Left ventricle myocardium inferior (tissue), 1 donor: ENCODE data around the gene MAPK9. TPM values are rescaled to one million over a fixed set of nuclear protein-coding genes. Genes with fewer than 3 reads are reported as not detected.

Source experiments
- DNase-seq: peaks from one replicate; pipeline ENCODE4 v3.0.0-alpha.2; 2020
- H3K27ac ChIP-seq: fragments of 200-600 bp; replicated peaks from 2 replicates; pipeline ENCODE4 v1.8.0; 2021
- H3K27me3 ChIP-seq: fragments of 200-600 bp; 2 replicates; pipeline ENCODE4 v1.8.0; 2021; ENCODE audit warnings: low read depth
- H3K36me3 ChIP-seq: fragments of 200-600 bp; 2 replicates; pipeline ENCODE4 v1.8.0; 2021
- H3K4me1 ChIP-seq: fragments of 200-600 bp; 2 replicates; pipeline ENCODE4 v1.8.0; 2021
- H3K4me3 ChIP-seq: fragments of 200-600 bp; 2 replicates; pipeline ENCODE4 v1.8.0; 2021; ENCODE audit warnings: mild to moderate bottlenecking, moderate library complexity
- H3K9me3 ChIP-seq: fragments of 200-600 bp; replicated peaks from 2 replicates; pipeline ENCODE4 v1.8.0; 2021
- intact Hi-C: fragments of 100-400 bp; cut with micrococcal nuclease; formaldehyde crosslinking; loops from one replicate; pipeline ENCODE4 v1.11.0; 2022
- total RNA-seq: library from RNA; stranded (reverse); fragmentation: NEBNext Ultra II Directional; extraction: Animal tissue kit (Norgen Biotek cat#: 25700); gene quantifications from one replicate; pipeline ENCODE4 v1.2.1, GENCODE V29; 2021
- TF ChIP-seq, protein P1 (sequence below): fragments of 200-600 bp; IDR thresholded peaks from 2 replicates; pipeline ENCODE4 v1.8.0; 2021; ENCODE audit warnings: antibody characterized with exemption, mild to moderate bottlenecking, borderline replicate concordance
- donor health status: DM: no; HTN: yes; CAD: no; lungs with severe emphysema.

The MAPK9 gene
- total RNA-seq, 1 donor from 2014 or later, result 40.9 TPM

DNA sequence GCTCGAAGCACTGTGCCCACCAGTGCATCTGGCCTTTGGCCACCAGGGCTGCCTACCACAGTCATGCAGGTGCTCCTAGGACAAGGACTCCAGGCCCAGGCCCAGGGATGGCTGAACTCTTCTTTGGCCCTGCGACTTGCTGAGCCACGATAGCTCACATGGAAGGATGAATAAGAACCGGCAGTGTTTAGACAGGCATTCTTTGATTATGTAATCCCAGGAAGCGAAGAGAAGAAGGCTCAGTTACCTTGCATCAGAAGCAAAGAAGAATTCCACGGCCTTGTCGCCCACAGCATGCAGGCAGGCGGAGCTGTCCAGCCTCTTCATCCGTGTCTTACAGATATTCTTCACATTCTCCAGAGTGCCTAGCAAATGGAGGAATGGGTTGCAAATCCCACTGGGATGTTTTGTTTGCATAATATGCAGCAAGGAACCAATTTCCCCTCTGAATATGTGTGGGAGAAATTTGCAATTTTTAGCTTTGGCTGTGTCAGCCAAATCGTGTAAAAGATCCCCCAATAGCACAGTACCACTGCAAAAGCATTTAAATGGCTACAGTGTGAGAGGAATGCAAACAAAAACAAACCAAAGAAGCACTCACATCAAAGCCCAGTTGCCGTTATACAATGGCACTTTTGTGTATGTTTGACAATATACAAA is 32.2 kb upstream of the MAPK9 start:
- no peaks in the 10 kb centered on the region for H3K9me3 ChIP-seq
- H3K4me3 ChIP-seq, result no peak overlapping the region
- peaks cover 11% of the 10 kb centered on the region for H3K36me3 ChIP-seq
- intact Hi-C loops, result no loop called here
- H3K27ac ChIP-seq, result no peak overlapping the region
- TF ChIP-seq, protein P1, sequence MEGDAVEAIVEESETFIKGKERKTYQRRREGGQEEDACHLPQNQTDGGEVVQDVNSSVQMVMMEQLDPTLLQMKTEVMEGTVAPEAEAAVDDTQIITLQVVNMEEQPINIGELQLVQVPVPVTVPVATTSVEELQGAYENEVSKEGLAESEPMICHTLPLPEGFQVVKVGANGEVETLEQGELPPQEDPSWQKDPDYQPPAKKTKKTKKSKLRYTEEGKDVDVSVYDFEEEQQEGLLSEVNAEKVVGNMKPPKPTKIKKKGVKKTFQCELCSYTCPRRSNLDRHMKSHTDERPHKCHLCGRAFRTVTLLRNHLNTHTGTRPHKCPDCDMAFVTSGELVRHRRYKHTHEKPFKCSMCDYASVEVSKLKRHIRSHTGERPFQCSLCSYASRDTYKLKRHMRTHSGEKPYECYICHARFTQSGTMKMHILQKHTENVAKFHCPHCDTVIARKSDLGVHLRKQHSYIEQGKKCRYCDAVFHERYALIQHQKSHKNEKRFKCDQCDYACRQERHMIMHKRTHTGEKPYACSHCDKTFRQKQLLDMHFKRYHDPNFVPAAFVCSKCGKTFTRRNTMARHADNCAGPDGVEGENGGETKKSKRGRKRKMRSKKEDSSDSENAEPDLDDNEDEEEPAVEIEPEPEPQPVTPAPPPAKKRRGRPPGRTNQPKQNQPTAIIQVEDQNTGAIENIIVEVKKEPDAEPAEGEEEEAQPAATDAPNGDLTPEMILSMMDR, result no peak
- H3K4me1 ChIP-seq, result no peaks in the 10 kb centered on the region
- peaks cover 5% of the 10 kb centered on the region for H3K27me3 ChIP-seq
- no peak for DNase-seq

DNA sequence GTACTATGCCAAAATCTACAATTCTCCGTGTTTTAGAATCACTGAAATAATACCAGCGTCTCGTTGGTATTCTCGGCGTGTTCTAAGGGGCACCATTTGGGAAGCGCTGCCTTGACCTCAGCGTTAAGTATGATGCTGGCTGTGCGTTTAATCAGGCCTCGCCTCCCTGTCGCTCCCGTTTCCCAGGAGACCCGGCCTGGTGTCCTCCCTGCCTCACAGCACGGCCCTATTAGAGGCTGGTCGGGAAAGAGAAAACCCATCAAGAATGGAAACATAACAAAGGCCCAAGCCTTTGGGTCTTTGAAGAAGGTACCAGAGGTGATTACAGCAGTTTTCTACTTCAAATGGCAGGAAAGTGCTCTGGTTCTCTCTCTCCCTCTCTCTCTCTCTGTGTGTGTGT is 31.3 kb upstream of the MAPK9 start:
- Histone ChIP-seq H3K27ac (no peak overlapping the region), H3K27me3 (peaks cover 11% of the 10 kb centered on the region), H3K4me3 (no peak overlapping the region), H3K36me3 (peaks cover 15% of the 10 kb centered on the region), H3K9me3 (no peaks in the 10 kb centered on the region), H3K4me1 (no peaks in the 10 kb centered on the region)
- TF ChIP-seq, protein P1, result no peak
- no peak for DNase-seq
- intact Hi-C loops, result no loop called here

DNA sequence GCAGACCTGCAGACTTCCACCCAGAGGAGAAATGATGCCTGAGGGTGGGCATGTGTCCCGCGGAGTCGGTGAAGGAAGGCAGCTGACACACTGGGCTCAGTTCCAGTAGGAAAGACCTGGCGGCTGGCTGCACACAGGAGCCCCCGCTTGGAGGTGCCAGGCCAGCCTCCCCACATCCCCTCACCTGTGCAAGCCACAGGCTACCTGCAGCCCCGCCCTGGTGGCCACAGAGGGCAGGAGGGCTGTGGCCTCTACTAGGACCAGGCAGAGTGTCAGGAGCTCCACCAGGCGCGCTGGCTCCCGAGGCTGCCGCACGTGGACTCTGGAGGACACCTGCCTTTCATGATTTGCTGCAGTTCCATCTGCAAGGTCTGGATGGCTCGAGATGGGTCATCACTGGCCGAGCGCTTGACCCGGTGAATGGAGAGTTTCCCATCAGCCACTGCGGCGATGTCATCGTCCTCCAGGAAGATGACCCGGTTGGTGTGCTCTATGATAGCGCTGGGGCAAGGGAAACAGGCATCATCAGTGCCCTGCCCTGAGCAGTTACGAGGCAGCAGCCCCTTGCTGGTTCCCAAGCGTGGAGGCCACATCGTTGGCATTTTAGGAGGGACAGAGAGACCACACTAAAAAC is 26.7 kb upstream of the MAPK9 start:
- H3K4me1 ChIP-seq, result no peaks in the 10 kb centered on the region
- H3K9me3 ChIP-seq, result no peaks in the 10 kb centered on the region
- H3K27me3 ChIP-seq, result peaks cover 9% of the 10 kb centered on the region
- TF ChIP-seq, protein P1, result no peak
- no peak overlapping the region for H3K27ac ChIP-seq
- no peak overlapping the region for H3K4me3 ChIP-seq
- no peak for DNase-seq
- intact Hi-C loops, result no loop called here
- H3K36me3 ChIP-seq, result peaks cover 14% of the 10 kb centered on the region

DNA sequence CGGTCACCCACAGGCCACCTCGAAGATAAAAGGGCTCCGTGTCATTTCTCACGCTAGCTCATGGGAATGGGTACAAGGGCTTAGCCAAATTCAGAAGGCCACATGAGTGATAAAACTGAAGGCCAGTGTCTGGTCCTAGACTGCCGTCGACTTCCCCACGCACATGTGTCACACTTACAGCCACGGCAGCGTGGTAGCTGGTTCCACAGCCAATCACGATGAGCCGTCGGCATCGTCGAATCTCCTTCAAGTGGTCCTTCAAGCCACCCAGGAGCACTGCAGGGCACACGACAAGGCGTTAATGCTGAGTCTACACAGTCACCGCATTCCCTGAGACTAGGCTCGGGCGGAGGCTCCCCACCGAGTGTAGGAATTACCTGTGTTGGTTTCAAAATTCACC is 24.7 kb upstream of the MAPK9 start:
- Histone ChIP-seq H3K9me3 (no peaks in the 10 kb centered on the region), H3K4me1 (no peaks in the 10 kb centered on the region), H3K36me3 (peaks cover 15% of the 10 kb centered on the region), H3K27me3 (peaks cover 9% of the 10 kb centered on the region), H3K4me3 (no peak overlapping the region), H3K27ac (no peak overlapping the region)
- no peak for DNase-seq
- intact Hi-C loops, result no loop called here
- TF ChIP-seq, protein P1, result no peak

DNA sequence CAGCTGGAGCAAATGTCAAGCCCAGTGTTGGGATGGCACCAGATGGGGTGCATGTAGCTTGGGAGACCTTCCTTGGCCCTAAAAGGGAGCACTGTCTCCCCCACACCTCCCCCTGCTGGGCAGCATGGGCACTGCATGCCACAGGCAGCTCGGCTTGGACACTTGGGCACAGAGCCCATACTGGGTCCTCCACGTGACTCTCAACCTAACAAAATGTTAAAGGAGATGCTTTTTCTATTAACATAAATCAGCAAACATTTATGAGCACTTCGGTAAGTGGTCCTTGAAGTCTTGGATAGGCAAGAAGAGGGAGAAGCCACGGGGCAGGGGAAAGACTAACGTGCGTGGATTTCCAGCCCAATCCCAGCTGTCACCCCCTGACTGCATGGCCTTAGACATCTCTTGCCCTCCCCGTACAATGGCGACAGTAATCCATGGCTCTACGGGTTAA is 23.9 kb upstream of the MAPK9 start:
- H3K4me1 ChIP-seq, result no peaks in the 10 kb centered on the region
- TF ChIP-seq, protein P1, result peak; percentile 87
- peaks cover 11% of the 10 kb centered on the region for H3K36me3 ChIP-seq
- peaks cover 9% of the 10 kb centered on the region for H3K27me3 ChIP-seq
- intact Hi-C loops, result no loop called here
- H3K27ac ChIP-seq, result no peak overlapping the region
- no peaks in the 10 kb centered on the region for H3K9me3 ChIP-seq
- no peak overlapping the region for H3K4me3 ChIP-seq
- peak; percentile 63 for DNase-seq
